KOPT-K1 (cell line): ENCODE measurements around the gene RPL36AL.
"Not testable (repeated sequence)": the region's sequence is repeated elsewhere in the genome, so short reads cannot be mapped to it uniquely, and the experiment has no call there.

ENCODE experiments used
- H3K27ac ChIP-seq: fragments of 200-600 bp; sonication (generic); 2 replicates; pipeline ENCODE4 v1.5.1; 2016; ENCODE audit warnings: antibody characterized with exemption, mild to moderate bottlenecking, low read depth, low read length; ENCODE audit not compliant: poor library complexity, severe bottlenecking
- H3K36me3 ChIP-seq: fragments of 200-600 bp; sonication (generic); 2 replicates; pipeline ENCODE4 v1.5.1; 2017; ENCODE audit warnings: antibody characterized with exemption, mild to moderate bottlenecking, low read length, moderate library complexity; ENCODE audit not compliant: insufficient read depth
- H3K9me3 ChIP-seq: fragments of 200-600 bp; sonication (generic); 2 replicates; pipeline ENCODE4 v1.5.1; 2017; ENCODE audit warnings: antibody characterized with exemption, low read length, mild to moderate bottlenecking; ENCODE audit not compliant: insufficient read depth, poor library complexity, severe bottlenecking

Gene RPL36AL

GRCh38 chr14:49623941-49624839 lies 3.8 kb upstream of the RPL36AL start:
- H3K27ac ChIP-seq, result no peak overlapping the region

GRCh38 chr14:49623387-49623786 lies 3.0 kb upstream of the RPL36AL start:
- Histone ChIP-seq H3K36me3 (peaks cover 55% of the 10 kb centered on the region), H3K27ac (no peak overlapping the region)

More at GRCh38 chr14:49623941-49624839, 3.8 kb upstream of the RPL36AL start:
- Histone ChIP-seq H3K36me3 (peaks cover 47% of the 10 kb centered on the region), H3K9me3 (no peaks in the 10 kb centered on the region)

GRCh38 chr14:49622022-49622607 lies 1.7 kb upstream of the RPL36AL start:
- peak overlapping the region; percentile 89 for H3K27ac ChIP-seq
- H3K36me3 ChIP-seq, result peaks cover 65% of the 10 kb centered on the region
- H3K9me3 ChIP-seq, result no peaks in the 10 kb centered on the region

More at GRCh38 chr14:49623387-49623786, 3.0 kb upstream of the RPL36AL start:
- H3K9me3 ChIP-seq, result no peaks in the 10 kb centered on the region

- Histone ChIP-seq H3K36me3 (peaks cover 65% of the 10 kb centered on the region), H3K27ac (peak overlapping the region; percentile 89), H3K9me3 (no peaks in the 10 kb centered on the region)
Observed at GRCh38 chr14:49621114-49621881, 872 bp upstream of the RPL36AL start.

GRCh38 chr14:49619730-49620129 lies 696 bp downstream of the RPL36AL start:
- Histone ChIP-seq H3K9me3 (no peaks in the 10 kb centered on the region), H3K36me3 (peaks cover 72% of the 10 kb centered on the region), H3K27ac (peak overlapping the region; percentile 89)

- peak overlapping the region; percentile 89 for H3K27ac ChIP-seq
- H3K36me3 ChIP-seq, result peaks cover 74% of the 10 kb centered on the region
- H3K9me3 ChIP-seq, result not testable (repeated sequence)
Observed at GRCh38 chr14:49619273-49619672, 1.2 kb downstream of the RPL36AL start.

GRCh38 chr14:49617852-49618519 lies 2.4 kb downstream of the RPL36AL start:
- H3K27ac ChIP-seq, result no peak overlapping the region
- H3K9me3 ChIP-seq, result no peaks in the 10 kb centered on the region
- peaks cover 72% of the 10 kb centered on the region for H3K36me3 ChIP-seq

GRCh38 chr14:49615776-49616175 lies 4.7 kb downstream of the RPL36AL start:
- no peaks in the 10 kb centered on the region for H3K9me3 ChIP-seq
- H3K36me3 ChIP-seq, result peaks cover 83% of the 10 kb centered on the region
- H3K27ac ChIP-seq, result no peak overlapping the region

- Histone ChIP-seq H3K27ac (no peak overlapping the region), H3K36me3 (peaks cover 98% of the 10 kb centered on the region), H3K9me3 (no peaks in the 10 kb centered on the region)
Observed at GRCh38 chr14:49614196-49614595, 6.2 kb downstream of the RPL36AL start.

- H3K27ac ChIP-seq, result no peak overlapping the region
- H3K9me3 ChIP-seq, result no peaks in the 10 kb centered on the region
- peaks cover 98% of the 10 kb centered on the region for H3K36me3 ChIP-seq
Observed at GRCh38 chr14:49612671-49613070, 7.8 kb downstream of the RPL36AL start.

GRCh38 chr14:49612251-49612650 lies 8.2 kb downstream of the RPL36AL start:
- Histone ChIP-seq H3K27ac (no peak overlapping the region), H3K9me3 (no peaks in the 10 kb centered on the region), H3K36me3 (peaks cover 98% of the 10 kb centered on the region)

- Histone ChIP-seq H3K27ac (no peak overlapping the region), H3K36me3 (peaks cover 100% of the 10 kb centered on the region), H3K9me3 (no peaks in the 10 kb centered on the region)
Observed at GRCh38 chr14:49607583-49607982, 12.8 kb downstream of the RPL36AL start.

- H3K9me3 ChIP-seq, result no peaks in the 10 kb centered on the region
- peaks cover 29% of the 10 kb centered on the region for H3K36me3 ChIP-seq
- peak within 1 kb of the TSS; percentile 99 for H3K27ac ChIP-seq
Observed at GRCh38 chr14:49598485-49599300, 21.7 kb downstream of the RPL36AL start, which contains the start of gene LRR1. LRR1 (plus strand) TSS chr14:49598940; CDS start chr14:49599021, 81 bp downstream.

GRCh38 chr14:49598189-49598484 lies 22.3 kb downstream of the RPL36AL start:
- peaks cover 24% of the 10 kb centered on the region for H3K36me3 ChIP-seq
- peak overlapping the region; percentile 99 for H3K27ac ChIP-seq
- H3K9me3 ChIP-seq, result no peaks in the 10 kb centered on the region
